Adrenal gland (tissue), 12 donors: Measurements from ENCODE around the gene MOV10. TPM values are rescaled to one million over a fixed set of nuclear protein-coding genes. Genes with fewer than 3 reads are reported as not detected.

Experiments used
- DNase-seq, 7 donors: peaks; one replicate each; pipeline ENCODE4 v3.0.0-alpha.2; 2019 to 2020
- H3K27ac ChIP-seq, 5 donors: fragments of 200-600 bp; sonication (generic) in 4 of 5; 1 replicate in 3 of 5; 2 replicates in 2 of 5; pipeline versions ENCODE4 v1.5.1 to v1.8.0; 2016 to 2020; ENCODE audit warnings: mild to moderate bottlenecking in 1 of 5
- H3K27me3 ChIP-seq: fragments of 200-600 bp; 2 replicates; pipeline ENCODE4 v1.8.0; 2021
- H3K36me3 ChIP-seq, 2 donors: fragments of 200-600 bp; replicated peaks in 1 of 2; 1 replicate in 1 of 2; 2 replicates in 1 of 2; pipeline versions ENCODE4 v1.5.1 to v1.8.0; 2018 to 2022
- H3K4me1 ChIP-seq, 2 donors: fragments of 200-600 bp; replicated peaks in 1 of 2; 1 replicate in 1 of 2; 2 replicates in 1 of 2; pipeline versions ENCODE4 v1.5.1 to v1.8.0; 2018 to 2021
- H3K4me3 ChIP-seq, 4 donors: fragments of 200-600 bp; sonication (generic) in 3 of 4; one replicate each; pipeline ENCODE4 v1.5.1; 2016 to 2018
- H3K9me3 ChIP-seq, 3 donors: fragments of 200-600 bp; sonication (generic) in 1 of 3; replicated peaks in 1 of 3; 1 replicate in 2 of 3; 2 replicates in 1 of 3; pipeline versions ENCODE4 v1.5.1 to v1.8.0; 2016 to 2021
- POLR2A ChIP-seq, 2 donors: fragments of 450-650 bp; IDR thresholded peaks; one replicate each; pipeline ENCODE4 v1.6.1; 2017; ENCODE audit warnings: antibody characterized with exemption in 2 of 2, mild to moderate bottlenecking in 2 of 2, moderate library complexity in 1 of 2
- WGBS, 4 donors: extraction: QIAGEN DNeasy Blood & Tissue Kit in 2 of 4; methylation state at CpG; one replicate each; pipeline versions ENCODE4 v1.1.5 to v1.1.7; 2013 to 2017; 5-methylcytosine and 5-hydroxymethylcytosine counted together
- intact Hi-C, 2 donors: fragments of 100-400 bp; cut with DNase I; formaldehyde crosslinking; loops; one replicate each; pipeline versions ENCODE4 v1.14.1 to v1.15.0; 2022 to 2023
- polyA plus RNA-seq, 3 donors: library from polyadenylated mRNA; stranded (reverse); fragments of 200-250 nt in 2 of 3; fragments of 350-450 nt in 1 of 3; fragmentation: Illumina TruSeq in 1 of 3; extraction: RNeasy Lipid Tissue Mini Kit (QIAGEN cat#74804) in 1 of 3; gene quantifications; one replicate each; pipeline ENCODE4 v1.2.3, GENCODE V29; 2013 to 2014
- total RNA-seq, 9 donors: library from RNA; depleted of rRNA in 4 of 9; stranded (reverse); fragments of >200 nt in 4 of 9; fragments of 120-200 nt in 1 of 9; fragmentation: NEBNext Ultra II Directional in 1 of 9; extraction: Animal tissue kit (Norgen Biotek cat#: 25700) in 1 of 9; gene quantifications; one replicate each; pipeline versions ENCODE4 v1.1.0 to v1.2.4, GENCODE V29; 2013 to 2023
- TF ChIP-seq, protein P1 (sequence below), 6 experiments: fragments of 450-650 bp in 4 of 6; fragments of 200-600 bp in 2 of 6; sonication (generic) in 1 of 6; IDR thresholded peaks; 1 replicate in 5 of 6; 2 replicates in 1 of 6; pipeline versions ENCODE4 v1.5.1 to v1.8.0; 2016 to 2021; ENCODE audit warnings: antibody characterized with exemption in 6 of 6, mild to moderate bottlenecking in 2 of 6, moderate library complexity in 1 of 6
- donor health status: healthy with polysubstance abuse.
- donor health status: Bipolar disorder and iron deficiency.
- donor health status: DM: yes; HTN: yes; CAD: no.
- donor health status: DM: no; HTN: no; CAD: no.
- donor health status: DM: no; HTN: no; CAD: no.
- donor health status: DM: yes; HTN: yes; CAD: no.

The MOV10 gene
- total and polyA plus RNA-seq, 12 donors, result 39.1 to 372 (median 70.5) TPM

DNA sequence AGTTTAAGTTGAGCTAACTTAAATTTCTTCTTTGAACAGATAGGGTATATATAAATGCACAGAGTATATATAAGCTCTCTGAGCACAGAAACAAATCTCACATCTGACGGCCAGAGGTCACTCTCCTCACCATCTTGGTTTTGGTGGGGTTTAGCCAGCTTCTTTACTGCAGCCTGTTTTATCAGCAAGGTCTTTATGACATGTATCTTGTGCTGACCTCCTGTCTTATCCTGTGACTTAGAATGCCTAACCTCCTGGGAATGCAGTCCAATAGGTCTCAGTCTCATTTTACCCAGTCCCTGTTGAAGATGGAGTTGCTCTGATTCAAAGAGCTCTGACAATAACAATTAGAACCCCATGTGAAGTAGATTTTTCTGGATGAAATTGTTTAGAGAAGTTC, 1.6 kb upstream of the MOV10 start:
- WGBS, 4 donors, result 61 to 79% (median 67%) methylated on average over 1 of the region's 1 CpG
- Histone ChIP-seq H3K27ac (peak overlapping the region in 2 of 5 donors; percentile 4 to 94), H3K4me3 (no peak overlapping the region), H3K27me3 (no peaks in the 10 kb centered on the region), H3K9me3 (no peaks in the 10 kb centered on the region), H3K4me1 (peaks cover 19 to 33% of the 10 kb centered on the region in 2 donors), H3K36me3 (peaks cover 0 to 42% of the 10 kb centered on the region in 2 donors)
- no peak for DNase-seq
- intact Hi-C loops, result loop anchor here in 1 of 2 donors (5.0 kb wide), 1 partner anchor 34 kb away; the partner anchor contains the start of gene RHOC
- TF ChIP-seq, protein P1, sequence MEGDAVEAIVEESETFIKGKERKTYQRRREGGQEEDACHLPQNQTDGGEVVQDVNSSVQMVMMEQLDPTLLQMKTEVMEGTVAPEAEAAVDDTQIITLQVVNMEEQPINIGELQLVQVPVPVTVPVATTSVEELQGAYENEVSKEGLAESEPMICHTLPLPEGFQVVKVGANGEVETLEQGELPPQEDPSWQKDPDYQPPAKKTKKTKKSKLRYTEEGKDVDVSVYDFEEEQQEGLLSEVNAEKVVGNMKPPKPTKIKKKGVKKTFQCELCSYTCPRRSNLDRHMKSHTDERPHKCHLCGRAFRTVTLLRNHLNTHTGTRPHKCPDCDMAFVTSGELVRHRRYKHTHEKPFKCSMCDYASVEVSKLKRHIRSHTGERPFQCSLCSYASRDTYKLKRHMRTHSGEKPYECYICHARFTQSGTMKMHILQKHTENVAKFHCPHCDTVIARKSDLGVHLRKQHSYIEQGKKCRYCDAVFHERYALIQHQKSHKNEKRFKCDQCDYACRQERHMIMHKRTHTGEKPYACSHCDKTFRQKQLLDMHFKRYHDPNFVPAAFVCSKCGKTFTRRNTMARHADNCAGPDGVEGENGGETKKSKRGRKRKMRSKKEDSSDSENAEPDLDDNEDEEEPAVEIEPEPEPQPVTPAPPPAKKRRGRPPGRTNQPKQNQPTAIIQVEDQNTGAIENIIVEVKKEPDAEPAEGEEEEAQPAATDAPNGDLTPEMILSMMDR (IDR thresholded peaks at IDR 0.05), result no peak
- no peak for TF ChIP-seq POLR2A (IDR thresholded peaks at IDR 0.05)

DNA sequence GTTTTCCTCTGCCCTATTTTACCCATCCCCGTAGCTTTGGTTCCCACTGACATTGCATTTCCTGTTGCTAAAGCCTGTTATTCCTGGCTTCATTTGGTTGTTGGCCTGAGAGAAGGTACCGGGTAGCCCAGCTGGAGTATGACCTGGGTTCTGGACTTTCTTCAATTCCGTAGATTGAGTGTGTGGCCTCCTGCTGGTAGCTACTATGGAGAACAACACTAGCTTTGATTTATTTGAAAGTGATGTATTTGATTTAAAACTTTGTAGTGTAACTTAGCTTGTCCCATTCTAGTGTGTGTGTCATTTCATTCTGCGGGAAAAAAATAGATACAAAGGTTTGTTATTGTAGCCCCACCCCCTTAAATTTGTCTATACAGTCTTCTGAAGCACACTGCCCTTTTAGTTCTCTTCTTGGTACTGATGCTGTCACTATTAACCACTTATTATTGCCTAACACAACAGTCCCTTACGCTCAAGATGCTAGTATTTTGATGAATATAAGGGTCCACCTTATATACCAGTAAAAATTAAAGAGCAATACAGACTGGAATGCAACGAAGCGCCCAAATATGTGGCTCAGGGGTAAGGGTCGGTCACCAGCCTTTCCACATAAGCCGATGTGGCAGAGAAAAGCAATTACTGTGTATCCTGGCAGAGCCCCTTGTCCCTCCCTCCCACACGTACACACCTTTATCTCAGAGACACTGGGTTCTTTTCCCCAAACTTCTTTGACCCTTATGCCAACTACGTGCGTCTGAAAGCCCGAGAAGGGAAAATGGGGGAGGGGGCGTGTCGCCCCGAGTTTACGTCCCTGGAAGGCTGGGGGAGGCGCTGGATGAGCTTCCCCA, 643 bp upstream of the MOV10 start:
- peak in 5 of 7 donors; percentile 45 to 71 (median 49) for DNase-seq
- H3K36me3 ChIP-seq, result peaks cover 0 to 32% of the 10 kb centered on the region in 2 donors
- intact Hi-C loops, result loop anchor here in 1 of 2 donors (5.0 kb wide), 1 partner anchor 33 kb away; the partner anchor contains the start of gene RHOC
- H3K4me1 ChIP-seq, result peaks cover 19 to 33% of the 10 kb centered on the region in 2 donors
- TF ChIP-seq, protein P1 (IDR thresholded peaks at IDR 0.05), result peak; percentile 23 to 61 (median 56)
- TF ChIP-seq POLR2A (IDR thresholded peaks at IDR 0.05), result no peak
- no peaks in the 10 kb centered on the region for H3K9me3 ChIP-seq
- WGBS, 4 donors, result 3 to 7% (median 3%) methylated on average over 16 to 18 of the region's 18 CpGs
- H3K4me3 ChIP-seq, result peak overlapping the region in 3 of 4 donors; percentile 73 to 93 (median 84)
- H3K27me3 ChIP-seq, result no peaks in the 10 kb centered on the region
- peak overlapping the region; percentile 85 to 98 (median 87) for H3K27ac ChIP-seq

DNA sequence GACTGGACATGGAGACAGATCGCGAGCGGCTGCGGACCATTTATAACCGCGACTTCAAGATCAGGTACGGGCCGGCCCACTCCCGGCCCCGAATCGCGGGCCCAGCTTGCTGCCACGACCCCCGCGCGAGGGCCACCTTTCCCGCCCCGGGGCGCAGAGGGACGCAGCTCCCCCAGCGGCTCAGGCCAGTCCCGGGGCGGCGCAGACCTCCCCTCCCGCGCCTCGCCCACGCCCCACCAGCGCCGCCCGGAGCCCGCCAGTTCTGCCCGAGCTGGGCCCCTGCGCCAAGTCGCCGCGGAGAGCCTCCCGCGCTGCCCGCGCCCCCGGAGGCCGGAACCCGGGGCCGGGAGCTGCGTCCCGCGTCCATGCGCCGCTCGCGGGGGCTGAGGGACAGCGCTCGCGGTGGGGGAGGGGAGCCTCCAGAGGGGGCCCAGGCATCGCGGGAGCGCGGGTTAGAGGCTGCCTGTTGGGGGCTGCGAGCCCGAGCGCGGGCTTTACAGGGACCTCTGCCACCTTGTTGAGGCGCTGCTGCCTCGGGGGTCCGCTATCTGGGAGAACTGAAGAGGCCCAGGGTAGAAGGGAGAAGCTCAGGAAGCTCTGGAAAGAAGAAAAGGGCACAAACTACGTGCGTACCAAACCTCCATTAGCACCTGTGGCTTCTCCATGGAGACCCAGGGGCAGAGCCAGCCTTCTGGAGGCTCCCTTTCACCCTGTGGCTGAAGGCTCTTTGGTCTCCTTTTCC, 698 bp downstream of the MOV10 start:
- 0% methylated on average over 13 to 68 of the region's 68 CpGs for WGBS, 4 donors
- H3K27me3 ChIP-seq, result no peaks in the 10 kb centered on the region
- H3K4me3 ChIP-seq, result peak overlapping the region; percentile 57 to 93 (median 78)
- H3K27ac ChIP-seq, result peak overlapping the region; percentile 85 to 98 (median 87)
- H3K9me3 ChIP-seq, result no peaks in the 10 kb centered on the region
- H3K4me1 ChIP-seq, result peaks cover 19 to 33% of the 10 kb centered on the region in 2 donors
- peaks cover 0 to 19% of the 10 kb centered on the region in 2 donors for H3K36me3 ChIP-seq
- intact Hi-C loops, result loop anchor here in 1 of 2 donors (5.0 kb wide), 1 partner anchor 32 kb away; the partner anchor contains the start of gene RHOC
- TF ChIP-seq, protein P1 (IDR thresholded peaks at IDR 0.05), result peak in 2 of 6 experiments; percentile 22 to 25
- peak in 1 of 2 donors; percentile 1 for TF ChIP-seq POLR2A (IDR thresholded peaks at IDR 0.05)
- DNase-seq, result peak in 6 of 7 donors; percentile 51 to 70 (median 60)
